GM19395 (cell line): ENCODE results near the gene TLX3.
"Not testable (repeated sequence)": the region's sequence is repeated elsewhere in the genome, so short reads cannot be mapped to it uniquely, and the experiment has no call there.

Source experiments
- ATAC-seq: cut with Tn5 transposase; IDR thresholded peaks from one replicate; pipeline ENCODE4 v1.9.1; 2021; ENCODE audit warnings: mild to moderate bottlenecking, moderate library complexity; ENCODE audit not compliant: unreplicated experiment

Gene TLX3

GRCh38 chr5:171322527-171322926 is 13.5 kb downstream of the TLX3 start:
- no peak for ATAC-seq

GRCh38 chr5:171323007-171323406 is 14.0 kb downstream of the TLX3 start:
- ATAC-seq = no peak

GRCh38 chr5:171323806-171324632 is 15.0 kb downstream of the TLX3 start:
- ATAC-seq = no peak

GRCh38 chr5:171330021-171330420 is 21.0 kb downstream of the TLX3 start:
- no peak for ATAC-seq

- ATAC-seq = no peak
Observed at GRCh38 chr5:171335616-171336015, 26.6 kb downstream of the TLX3 start.

GRCh38 chr5:171336521-171337209 is 27.6 kb downstream of the TLX3 start:
- ATAC-seq = no peak

- no peak for ATAC-seq
Observed at GRCh38 chr5:171337210-171337569, 28.1 kb downstream of the TLX3 start.

- no peak for ATAC-seq
Observed at GRCh38 chr5:171340042-171340441, 31.0 kb downstream of the TLX3 start.

GRCh38 chr5:171340491-171340890 is 31.4 kb downstream of the TLX3 start:
- ATAC-seq = no peak

- ATAC-seq = peak; percentile 67
Observed at GRCh38 chr5:171342362-171343111, 33.5 kb downstream of the TLX3 start.

- ATAC-seq = no peak
Observed at GRCh38 chr5:171344936-171345608, 36.0 kb downstream of the TLX3 start.

GRCh38 chr5:171351536-171352073 is 42.6 kb downstream of the TLX3 start:
- ATAC-seq = no peak

- peak; percentile 97 for ATAC-seq
Observed at GRCh38 chr5:171355302-171355724, 46.3 kb downstream of the TLX3 start.

GRCh38 chr5:171357843-171358242 is 48.8 kb downstream of the TLX3 start:
- no peak for ATAC-seq

- not testable (repeated sequence) for ATAC-seq
Observed at GRCh38 chr5:171361151-171361550, 52.1 kb downstream of the TLX3 start.
